NT2/D1 (cell line): ENCODE results near the gene MSMP.

Source experiments
- DNase-seq: peaks from one replicate; pipeline ENCODE4 v3.0.0-alpha.2; 2011; ENCODE audit warnings: low read depth, low spot score
- H3K27me3 ChIP-seq: 2 replicates; pipeline ENCODE4 v1.6.0; 2011; ENCODE audit warnings: mild to moderate bottlenecking; ENCODE audit not compliant: insufficient read length, insufficient read depth
- H3K36me3 ChIP-seq: 2 replicates; pipeline ENCODE4 v1.6.1; 2011; ENCODE audit warnings: mild to moderate bottlenecking, low read length, mixed read lengths; ENCODE audit not compliant: insufficient read depth, insufficient read length
- H3K4me1 ChIP-seq: 2 replicates; pipeline ENCODE4 v1.5.1; 2011; ENCODE audit not compliant: insufficient read depth, insufficient read length
- H3K4me3 ChIP-seq: 2 replicates; pipeline ENCODE4 v1.5.1; 2011; ENCODE audit warnings: low read depth; ENCODE audit not compliant: insufficient read length
- H3K9ac ChIP-seq: 2 replicates; pipeline ENCODE4 v1.6.0; 2011; ENCODE audit warnings: low read depth; ENCODE audit not compliant: insufficient read length
- H3K9me3 ChIP-seq: 2 replicates; pipeline ENCODE4 v1.5.1; 2011; ENCODE audit warnings: mild to moderate bottlenecking, low read length; ENCODE audit not compliant: insufficient read depth
- SUZ12 ChIP-seq: IDR thresholded peaks from 2 replicates; pipeline ENCODE4 v1.6.1; 2011; ENCODE audit not compliant: insufficient read length, insufficient read depth; ENCODE audit errors: extremely low read depth
- YY1 ChIP-seq: IDR thresholded peaks from 2 replicates; pipeline ENCODE4 v1.6.1; 2011; ENCODE audit not compliant: insufficient read length, insufficient read depth
- ZNF274 ChIP-seq: IDR thresholded peaks from 2 replicates; pipeline ENCODE4 v1.6.1; 2011; ENCODE audit warnings: mild to moderate bottlenecking, low read depth, low read length

Gene MSMP

GRCh38 chr9:35716230-35716629, 37.8 kb downstream of the MSMP start:
- TF ChIP-seq YY1 (no peak), SUZ12 (no peak), ZNF274 (no peak)
- H3K9ac ChIP-seq = peak overlapping the region; percentile 11
- no peak overlapping the region for H3K4me3 ChIP-seq
- H3K27me3 ChIP-seq = no peaks in the 10 kb centered on the region
- H3K36me3 ChIP-seq = peaks cover 97% of the 10 kb centered on the region
- H3K4me1 ChIP-seq = peaks cover 16% of the 10 kb centered on the region
- DNase-seq = no peak
- H3K9me3 ChIP-seq = no peaks in the 10 kb centered on the region

GRCh38 chr9:35714579-35715252, 39.4 kb downstream of the MSMP start:
- TF ChIP-seq YY1 (no peak), SUZ12 (no peak), ZNF274 (no peak)
- DNase-seq = no peak
- peak overlapping the region; percentile 22 for H3K9ac ChIP-seq
- H3K36me3 ChIP-seq = peaks cover 94% of the 10 kb centered on the region
- H3K4me1 ChIP-seq = peaks cover 16% of the 10 kb centered on the region
- no peaks in the 10 kb centered on the region for H3K9me3 ChIP-seq
- no peaks in the 10 kb centered on the region for H3K27me3 ChIP-seq
- no peak overlapping the region for H3K4me3 ChIP-seq

- H3K36me3 ChIP-seq = peaks cover 92% of the 10 kb centered on the region
These were observed 40.0 kb downstream of the MSMP start for GRCh38 chr9:35714123-35714522.

GRCh38 chr9:35713578-35713977, 40.5 kb downstream of the MSMP start:
- DNase-seq = no peak
- peaks cover 16% of the 10 kb centered on the region for H3K4me1 ChIP-seq
- no peaks in the 10 kb centered on the region for H3K9me3 ChIP-seq
- H3K4me3 ChIP-seq = no peak overlapping the region
- H3K27me3 ChIP-seq = no peaks in the 10 kb centered on the region
- peaks cover 92% of the 10 kb centered on the region for H3K36me3 ChIP-seq
- peak overlapping the region; percentile 15 for H3K9ac ChIP-seq
- no peak for TF ChIP-seq ZNF274
- TF ChIP-seq SUZ12 = no peak
- TF ChIP-seq YY1 = no peak

More at GRCh38 chr9:35714123-35714522, 40.0 kb downstream of the MSMP start:
- H3K9ac ChIP-seq = peak overlapping the region; percentile 15
- no peaks in the 10 kb centered on the region for H3K9me3 ChIP-seq
- H3K4me1 ChIP-seq = peaks cover 16% of the 10 kb centered on the region
- no peaks in the 10 kb centered on the region for H3K27me3 ChIP-seq
- TF ChIP-seq ZNF274 = no peak
- no peak for TF ChIP-seq YY1
- TF ChIP-seq SUZ12 = no peak
- H3K4me3 ChIP-seq = no peak overlapping the region
- DNase-seq = no peak

- Histone ChIP-seq H3K27me3 (no peaks in the 10 kb centered on the region), H3K9ac (no peak overlapping the region), H3K36me3 (peaks cover 92% of the 10 kb centered on the region), H3K4me3 (no peak overlapping the region), H3K9me3 (no peaks in the 10 kb centered on the region), H3K4me1 (peaks cover 16% of the 10 kb centered on the region)
- DNase-seq = no peak
- TF ChIP-seq YY1 = no peak
- TF ChIP-seq SUZ12 = no peak
- TF ChIP-seq ZNF274 = no peak
These were observed 41.2 kb downstream of the MSMP start for GRCh38 chr9:35712762-35713400.

- Histone ChIP-seq H3K9ac (no peak overlapping the region), H3K36me3 (peaks cover 92% of the 10 kb centered on the region), H3K4me3 (no peak overlapping the region), H3K9me3 (no peaks in the 10 kb centered on the region), H3K4me1 (peaks cover 16% of the 10 kb centered on the region), H3K27me3 (no peaks in the 10 kb centered on the region)
- DNase-seq = no peak
- TF ChIP-seq YY1 = no peak
- TF ChIP-seq ZNF274 = no peak
- TF ChIP-seq SUZ12 = no peak
These were observed 42.3 kb downstream of the MSMP start for GRCh38 chr9:35711501-35712428.
